GM19463 (cell line): Measurements from ENCODE around the gene ERI3.

ENCODE experiments used
- ATAC-seq: cut with Tn5 transposase; IDR thresholded peaks from one replicate; pipeline ENCODE4 v1.9.1; 2021; ENCODE audit warnings: mild to moderate bottlenecking, moderate library complexity; ENCODE audit not compliant: unreplicated experiment

The ERI3 gene

GRCh38 chr1:44239961-44240371, 115.1 kb downstream of the ERI3 start:
- ATAC-seq: no peak

DNA sequence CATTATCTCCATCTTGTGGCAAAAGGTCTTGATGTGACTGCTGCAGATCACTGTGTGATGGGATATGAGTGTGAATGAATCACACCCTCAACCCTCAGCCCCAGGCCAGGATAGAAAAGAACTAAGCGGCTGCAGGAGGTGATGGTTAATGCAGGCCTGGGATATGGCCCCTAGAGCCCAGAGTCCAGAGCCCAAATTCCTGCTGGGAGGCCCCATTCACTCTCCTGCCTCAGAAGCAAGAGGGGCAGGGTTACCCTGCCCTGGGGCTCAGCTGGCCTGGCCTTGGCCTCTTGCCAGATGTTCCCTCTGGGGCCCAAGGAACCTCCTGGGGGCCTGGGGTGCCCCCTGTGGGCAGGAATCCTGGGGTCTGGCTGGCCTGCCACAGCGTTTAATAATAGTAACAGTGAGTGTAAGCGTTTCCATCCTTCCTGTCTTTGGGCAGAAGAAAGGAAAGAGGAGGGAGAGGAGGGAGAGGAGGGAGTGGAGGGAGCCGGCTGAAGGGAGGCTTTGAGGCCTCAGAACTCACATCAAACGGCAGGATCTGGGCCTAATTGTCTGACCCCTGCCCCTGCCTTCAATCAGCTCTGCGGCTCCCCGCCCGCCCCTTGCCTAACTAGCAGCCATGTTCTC, 115.6 kb downstream of the ERI3 start:
- no peak for ATAC-seq

GRCh38 chr1:44238660-44239059, 116.4 kb downstream of the ERI3 start:
- ATAC-seq: no peak

- no peak for ATAC-seq
Observed at GRCh38 chr1:44237721-44238457, 117.2 kb downstream of the ERI3 start.

- ATAC-seq: no peak
Observed at GRCh38 chr1:44236490-44237272, 118.4 kb downstream of the ERI3 start.

GRCh38 chr1:44235808-44236207, 119.2 kb downstream of the ERI3 start:
- no peak for ATAC-seq

DNA sequence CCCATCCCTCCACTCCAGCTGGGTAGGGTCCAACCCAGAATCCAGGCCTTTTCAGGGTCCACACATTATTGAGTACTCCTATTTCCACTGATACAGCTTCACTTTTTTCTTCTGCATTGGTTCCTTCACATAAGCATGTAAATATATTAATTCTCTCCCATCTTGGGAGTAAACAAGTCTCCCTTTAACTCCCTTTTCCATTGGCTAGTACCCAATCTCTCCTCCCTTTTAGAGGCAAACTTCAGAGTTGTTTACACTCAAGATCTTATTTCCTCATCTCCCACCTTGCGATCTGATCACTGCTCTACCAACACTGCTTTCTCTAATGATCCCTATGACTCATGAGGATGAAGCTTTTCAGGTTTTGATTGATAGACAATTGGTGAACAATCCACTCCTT, 121.5 kb downstream of the ERI3 start:
- ATAC-seq: no peak

- no peak for ATAC-seq
Observed at GRCh38 chr1:44230796-44231195, 124.3 kb downstream of the ERI3 start.

GRCh38 chr1:44229435-44230167, 125.5 kb downstream of the ERI3 start:
- no peak for ATAC-seq

DNA sequence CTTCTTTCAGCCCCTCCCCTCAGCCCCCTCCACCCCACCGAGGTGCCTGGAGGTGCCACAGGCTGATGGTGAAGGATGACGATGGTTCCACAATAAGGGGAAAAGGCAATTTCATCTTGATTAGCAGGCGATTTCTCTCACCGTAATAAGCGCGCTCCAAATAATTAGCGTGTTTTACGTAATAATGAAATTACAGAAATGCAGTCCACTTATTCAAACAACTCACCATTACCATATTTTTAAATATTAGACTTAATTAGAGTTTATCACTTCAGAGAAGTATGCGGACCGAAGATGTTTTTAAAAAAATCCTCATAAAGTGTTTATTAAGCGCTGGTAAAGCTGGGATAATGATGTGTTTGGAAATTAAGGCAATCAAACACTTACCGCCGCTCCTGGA, 126.8 kb downstream of the ERI3 start:
- no peak for ATAC-seq

GRCh38 chr1:44227211-44227610, 127.8 kb downstream of the ERI3 start:
- no peak for ATAC-seq

- no peak for ATAC-seq
Observed at GRCh38 chr1:44225761-44226160, 129.3 kb downstream of the ERI3 start.

DNA sequence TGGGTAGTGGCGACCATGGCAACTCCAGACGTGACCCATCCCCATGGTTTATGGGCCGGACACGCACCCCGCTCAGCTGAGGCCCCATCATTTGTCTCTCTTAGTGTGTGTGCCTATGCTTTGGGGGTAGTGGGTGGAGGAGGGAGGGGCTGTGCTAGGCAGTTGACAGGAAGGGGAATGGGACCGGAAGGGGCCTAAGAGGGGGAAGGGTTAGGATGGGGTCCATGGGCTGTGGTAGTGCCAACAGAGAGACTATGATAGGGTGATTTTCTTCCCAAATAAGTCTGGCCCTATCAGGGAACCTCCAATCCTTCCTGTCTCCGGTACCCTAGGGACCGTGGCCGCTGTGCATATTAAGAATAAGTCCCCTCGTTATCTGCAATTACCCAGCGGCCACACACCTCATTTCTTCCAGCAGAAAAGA, 131.9 kb downstream of the ERI3 start:
- ATAC-seq: no peak

DNA sequence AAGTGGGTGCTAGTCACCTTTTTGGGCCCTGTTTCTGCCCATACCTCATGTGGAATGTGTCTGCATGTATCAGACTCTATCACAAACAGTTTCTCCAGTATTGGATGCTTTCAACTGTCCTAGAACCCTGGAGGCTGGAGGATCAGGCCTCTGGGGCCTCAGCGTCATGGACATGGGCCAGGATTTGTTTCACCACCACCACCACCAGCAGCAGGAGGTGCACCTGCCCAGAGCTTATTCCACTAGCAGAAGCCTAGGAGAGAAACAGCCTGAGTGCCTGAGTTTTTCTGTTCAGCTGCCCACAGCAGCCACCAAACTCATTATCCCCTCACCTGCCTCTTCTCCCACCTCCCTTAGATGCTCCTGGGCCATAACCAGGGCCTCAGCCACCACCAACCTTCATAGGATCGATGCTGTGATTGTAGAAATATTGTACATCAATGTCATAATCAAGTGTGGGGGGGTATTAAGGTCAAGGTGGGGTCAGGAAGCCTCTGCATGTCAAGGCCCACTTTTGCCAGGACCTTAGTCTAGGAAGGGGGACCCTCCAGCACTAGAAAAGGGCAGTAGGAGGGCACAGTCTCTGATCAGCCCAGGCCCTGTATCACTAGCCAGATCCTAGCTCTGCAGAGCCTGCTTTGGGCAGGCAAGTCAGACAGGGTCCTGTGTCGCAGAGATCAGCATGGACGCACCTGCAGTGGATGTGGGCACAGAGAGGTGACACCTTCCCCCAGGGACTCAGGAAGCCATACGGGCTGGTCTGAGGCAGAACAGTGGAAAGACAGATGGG, 132.5 kb downstream of the ERI3 start:
- ATAC-seq: no peak

GRCh38 chr1:44221769-44222168, 133.3 kb downstream of the ERI3 start:
- no peak for ATAC-seq

GRCh38 chr1:44220755-44221154, 134.3 kb downstream of the ERI3 start:
- no peak for ATAC-seq

DNA sequence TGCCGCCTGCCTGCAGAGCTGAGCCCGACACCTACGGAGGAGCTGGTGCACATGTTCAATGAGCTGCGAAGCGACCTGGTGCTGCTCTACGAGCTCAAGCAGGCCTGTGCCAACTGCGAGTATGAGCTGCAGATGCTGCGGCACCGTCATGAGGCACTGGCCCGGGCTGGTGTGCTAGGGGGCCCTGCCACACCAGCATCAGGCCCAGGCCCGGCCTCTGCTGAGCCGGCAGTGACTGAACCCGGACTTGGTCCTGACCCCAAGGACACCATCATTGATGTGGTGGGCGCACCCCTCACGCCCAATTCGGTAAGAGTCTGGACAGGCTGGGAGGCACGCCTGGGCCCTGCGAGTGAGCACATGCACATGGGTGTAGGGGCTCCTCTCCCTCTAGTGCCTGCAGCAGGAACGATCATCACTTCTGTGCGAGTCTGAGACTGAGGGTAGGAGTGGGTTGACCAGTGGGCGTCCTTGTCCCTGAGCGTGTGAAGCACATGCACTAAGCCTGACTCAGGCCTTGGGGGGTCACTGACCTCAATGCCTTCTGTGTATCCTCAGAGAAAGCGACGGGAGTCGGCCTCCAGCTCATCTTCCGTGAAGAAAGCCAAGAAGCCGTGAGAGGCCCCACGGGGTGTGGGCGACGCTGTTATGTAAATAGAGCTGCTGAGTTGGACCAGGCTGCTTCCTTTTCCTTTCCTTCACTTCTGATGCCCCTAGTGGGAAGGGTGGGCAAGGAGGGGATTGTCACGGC, 134.9 kb downstream of the ERI3 start:
- ATAC-seq: no peak

- no peak for ATAC-seq
Observed at GRCh38 chr1:44219301-44219626, 135.8 kb downstream of the ERI3 start.

GRCh38 chr1:44218503-44219300, 136.4 kb downstream of the ERI3 start:
- ATAC-seq: no peak
